ENCODE results near the gene ATP5PF. TPM values are rescaled to one million over a fixed set of nuclear protein-coding genes. Genes with fewer than 3 reads are reported as not detected.

Gene ATP5PF
- total RNA-seq, 1 donor from 2014 or later = 114 TPM

DNA sequence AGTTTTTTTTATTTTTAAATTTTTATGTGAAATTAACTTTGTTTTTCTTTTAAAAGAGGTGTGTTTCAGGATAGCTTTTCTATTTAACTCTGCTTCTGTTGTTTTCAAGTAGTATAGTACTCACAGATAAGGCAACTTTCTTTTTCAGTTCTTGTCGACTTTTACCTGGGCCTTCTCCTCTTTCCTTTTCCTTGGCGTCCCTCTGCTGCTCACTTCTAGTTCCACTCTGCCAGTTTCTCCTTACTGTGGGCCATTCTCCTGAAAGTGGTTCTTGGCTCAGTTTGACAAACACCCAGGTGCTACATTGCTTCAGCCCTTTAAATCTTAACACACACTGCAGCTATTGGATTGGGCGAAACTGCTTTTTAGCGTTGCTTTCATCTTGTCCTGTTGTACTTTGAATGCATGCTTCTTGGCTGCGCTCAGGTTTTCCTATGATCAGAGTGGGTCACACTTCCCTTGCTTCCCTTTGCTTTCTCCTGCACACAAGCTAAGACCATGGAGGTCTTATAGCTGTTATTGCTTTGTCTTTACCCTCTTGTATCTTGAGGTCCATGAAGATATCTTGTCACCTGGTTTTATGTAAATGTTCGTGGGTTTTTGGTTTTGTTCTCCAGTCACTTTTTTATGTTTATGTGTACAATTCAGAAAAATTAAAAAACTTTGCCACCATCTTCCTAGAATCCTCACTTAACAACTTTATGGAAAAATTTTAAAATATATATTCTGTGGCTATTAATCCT lies 21.7 kb upstream of the ATP5PF start:
- no peak for DNase-seq (ENCODE audit: low read depth, low spot score)
- no peak overlapping the region for H3K4me3 Mint-ChIP-seq
- no peaks in the 10 kb centered on the region for H3K9me3 Mint-ChIP-seq
- no peaks in the 10 kb centered on the region for H3K27me3 Mint-ChIP-seq (ENCODE audit: low read depth)
- peaks cover 7% of the 10 kb centered on the region for H3K36me3 Mint-ChIP-seq (ENCODE audit: low read depth)
- TF ChIP-seq CTCF (conservative IDR thresholded peaks at IDR 0.05) = no peak
- no peak overlapping the region for H3K27ac Mint-ChIP-seq (ENCODE audit: unreplicated experiment)
- H3K4me1 Mint-ChIP-seq = no peaks in the 10 kb centered on the region

DNA sequence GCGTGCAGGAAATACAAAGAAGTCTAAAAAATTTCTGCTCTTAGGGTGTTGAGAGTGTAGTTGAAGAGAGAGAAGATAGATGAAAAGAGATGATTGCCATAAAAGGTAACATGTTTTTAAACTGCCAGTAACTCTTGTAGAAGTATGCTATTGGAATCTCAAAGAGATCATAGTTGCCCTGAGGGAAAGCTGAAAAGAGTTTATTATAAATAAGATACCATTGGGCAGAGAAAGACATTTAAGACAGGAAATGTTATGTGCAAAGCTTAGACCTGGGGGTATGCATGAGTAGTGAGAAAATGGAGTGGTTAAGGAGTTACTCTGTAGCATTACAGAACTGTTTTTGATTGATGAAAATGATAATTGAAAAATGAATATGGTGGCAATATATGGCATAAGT lies 17.7 kb upstream of the ATP5PF start:
- Mint-ChIP-seq H3K36me3 (ENCODE audit: low read depth) (peaks cover 7% of the 10 kb centered on the region), H3K27me3 (ENCODE audit: low read depth) (no peaks in the 10 kb centered on the region), H3K4me3 (no peak overlapping the region), H3K27ac (ENCODE audit: unreplicated experiment) (no peak overlapping the region), H3K9me3 (no peaks in the 10 kb centered on the region), H3K4me1 (peaks cover 4% of the 10 kb centered on the region)
- DNase-seq (ENCODE audit: low read depth, low spot score) = no peak
- no peak for TF ChIP-seq CTCF (conservative IDR thresholded peaks at IDR 0.05)

DNA sequence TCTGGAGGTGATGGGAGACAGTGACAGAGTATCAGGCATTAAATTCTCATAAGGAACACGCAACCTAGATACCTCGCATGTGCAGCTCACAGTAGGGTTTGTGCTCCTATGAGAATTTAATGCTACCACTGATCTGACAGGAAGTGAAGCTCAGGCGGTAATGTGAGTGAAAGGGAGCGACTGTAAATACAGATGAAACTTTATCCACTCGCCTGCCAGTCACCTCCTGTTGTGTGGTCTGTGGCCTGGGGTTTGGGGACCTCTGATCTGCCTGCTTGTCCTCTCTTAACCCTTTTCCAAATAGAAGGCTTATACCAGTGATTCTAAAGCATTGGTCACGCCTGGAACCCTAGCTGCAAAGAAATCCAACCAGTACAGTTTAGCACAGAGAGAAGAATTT lies 15.4 kb upstream of the ATP5PF start:
- no peaks in the 10 kb centered on the region for H3K9me3 Mint-ChIP-seq
- no peak for DNase-seq (ENCODE audit: low read depth, low spot score)
- no peak for TF ChIP-seq CTCF (conservative IDR thresholded peaks at IDR 0.05)
- no peak overlapping the region for H3K4me3 Mint-ChIP-seq
- no peaks in the 10 kb centered on the region for H3K27me3 Mint-ChIP-seq (ENCODE audit: low read depth)
- H3K27ac Mint-ChIP-seq (ENCODE audit: unreplicated experiment) = no peak overlapping the region
- H3K36me3 Mint-ChIP-seq (ENCODE audit: low read depth) = peaks cover 7% of the 10 kb centered on the region
- peaks cover 4% of the 10 kb centered on the region for H3K4me1 Mint-ChIP-seq

DNA sequence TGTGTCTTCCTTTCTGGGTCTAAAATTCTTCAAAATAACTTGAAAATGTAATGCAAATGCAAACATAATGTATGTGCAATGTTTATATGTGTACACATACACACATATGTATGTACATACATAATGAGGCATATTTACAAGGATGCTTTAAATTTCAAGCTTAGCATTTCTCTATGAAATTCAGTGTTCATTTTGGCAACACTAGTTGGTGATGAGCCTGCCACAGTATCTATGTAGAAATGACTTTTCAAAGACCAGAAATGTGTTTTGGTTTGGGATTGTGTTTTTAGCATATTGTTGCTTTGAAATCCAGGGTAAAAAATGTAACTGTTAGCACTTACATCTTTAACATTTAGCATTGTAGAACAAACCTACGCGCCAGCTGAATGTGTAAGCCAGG lies 10.2 kb upstream of the ATP5PF start:
- no peaks in the 10 kb centered on the region for H3K4me1 Mint-ChIP-seq

GRCh38 chr21:25742900-25743299 lies 8.2 kb upstream of the ATP5PF start:
- peaks cover 5% of the 10 kb centered on the region for H3K4me1 Mint-ChIP-seq
- no peaks in the 10 kb centered on the region for H3K27me3 Mint-ChIP-seq (ENCODE audit: low read depth)
- H3K36me3 Mint-ChIP-seq (ENCODE audit: low read depth) = no peaks in the 10 kb centered on the region
- DNase-seq (ENCODE audit: low read depth, low spot score) = no peak
- no peak overlapping the region for H3K27ac Mint-ChIP-seq (ENCODE audit: unreplicated experiment)
- no peak overlapping the region for H3K4me3 Mint-ChIP-seq
- no peaks in the 10 kb centered on the region for H3K9me3 Mint-ChIP-seq
- TF ChIP-seq CTCF (conservative IDR thresholded peaks at IDR 0.05) = no peak

More for the DNA sequence above, 10.2 kb upstream of the ATP5PF start:
- no peak for TF ChIP-seq CTCF (conservative IDR thresholded peaks at IDR 0.05)
- H3K27me3 Mint-ChIP-seq (ENCODE audit: low read depth) = no peaks in the 10 kb centered on the region
- H3K27ac Mint-ChIP-seq (ENCODE audit: unreplicated experiment) = no peak overlapping the region
- no peak for DNase-seq (ENCODE audit: low read depth, low spot score)
- H3K36me3 Mint-ChIP-seq (ENCODE audit: low read depth) = no peaks in the 10 kb centered on the region
- H3K9me3 Mint-ChIP-seq = no peaks in the 10 kb centered on the region
- no peak overlapping the region for H3K4me3 Mint-ChIP-seq

Measured in neural crest cell (in vitro differentiated cells).